ENCODE data around the gene MYO1D.

- TF ChIP-seq CTCF (IDR thresholded peaks at IDR 0.05) (no peak), POLR2AphosphoS5 (IDR thresholded peaks at IDR 0.05) (no peak), POLR2A (IDR thresholded peaks at IDR 0.05) (no peak)
These were observed 430.0 kb downstream of the MYO1D start for GRCh38 chr17:32446949-32447348.
